Measurements from ENCODE around the gene WNT11. TPM values are rescaled to one million over a fixed set of nuclear protein-coding genes. Genes with fewer than 3 reads are reported as not detected.

WNT11 gene
- total RNA-seq, 1 experiment from 2014 or later = 29.0 TPM

DNA sequence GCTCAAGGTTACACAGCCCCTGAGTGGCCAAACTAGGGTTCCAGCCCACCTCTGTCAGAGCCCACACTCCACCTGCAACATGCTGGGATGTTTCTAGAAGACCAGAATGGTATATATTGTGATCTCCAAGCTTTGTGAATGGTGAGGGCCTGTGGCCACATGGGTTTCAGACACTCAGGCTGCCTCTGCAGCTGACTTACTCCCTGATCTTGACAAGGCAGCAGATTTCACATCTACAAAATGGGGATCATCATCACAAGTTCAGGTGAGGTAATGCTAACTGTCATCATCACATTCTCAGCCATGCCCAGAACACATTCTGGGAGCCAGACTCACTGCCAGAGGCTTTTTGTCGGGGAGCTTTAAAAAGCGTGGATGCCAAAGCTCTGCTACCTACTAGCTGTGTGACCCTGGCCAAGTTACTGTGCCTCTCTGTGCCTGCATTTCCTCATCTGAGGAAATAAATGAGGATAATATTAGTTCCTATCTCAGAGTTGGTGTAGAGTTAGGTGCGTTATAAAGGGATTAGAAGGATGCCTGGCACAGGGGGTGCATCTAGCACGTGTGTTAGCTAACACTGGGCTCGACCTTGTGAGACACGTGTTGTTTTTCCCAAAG lies 24.9 kb upstream of the WNT11 start:
- peaks cover 15% of the 10 kb centered on the region for H3K4me1 Mint-ChIP-seq (ENCODE audit: low read depth, unreplicated experiment)
- Histone ChIP-seq H3K4me1 (peaks cover 15% of the 10 kb centered on the region), H3K4me3 (ENCODE audit: low read depth, low read length) (no peak overlapping the region), H3K27me3 (replicated peaks; ENCODE audit: control insufficient read depth, insufficient read depth, low read length) (no peaks in the 10 kb centered on the region), H3K9me3 (no peaks in the 10 kb centered on the region), H3K36me3 (ENCODE audit: control insufficient read depth, insufficient read depth, low read length) (no peaks in the 10 kb centered on the region)
- peaks cover 3% of the 10 kb centered on the region for H3K27me3 Mint-ChIP-seq (ENCODE audit: insufficient read depth, unreplicated experiment)
- H3K27ac Mint-ChIP-seq (ENCODE audit: unreplicated experiment) = no peak overlapping the region
- H3K9me3 Mint-ChIP-seq (ENCODE audit: unreplicated experiment) = no peaks in the 10 kb centered on the region
- ChIA-PET CTCF (interaction anchor here (0.6 to 1.9 kb wide), 3 partner anchors 22 to 101 kb away, joined by 3 to 9 read pairs (median 3); no protein-coding TSS in a partner anchor), POLR2A (no interaction called here)
- no peak overlapping the region for H3K4me3 Mint-ChIP-seq (ENCODE audit: unreplicated experiment)
- TF ChIP-seq CTCF (IDR thresholded peaks at IDR 0.05; ENCODE audit: insufficient read depth in 1 of 2, low read depth in 1 of 2, low read length in 1 of 2, severe bottlenecking in 1 of 2, unreplicated experiment in 1 of 2) = no peak
- intact Hi-C loops (cut with micrococcal nuclease; ENCODE audit: unreplicated experiment) = no loop called here
- DNase-seq = no peak
- BruUV-seq (replicated peaks) = no TSS peak
- H3K36me3 Mint-ChIP-seq (ENCODE audit: insufficient read depth, unreplicated experiment) = peaks cover 14% of the 10 kb centered on the region

GRCh38 chr11:76230392-76230791 lies 24.1 kb upstream of the WNT11 start:
- Mint-ChIP-seq H3K4me3 (ENCODE audit: unreplicated experiment) (no peak overlapping the region), H3K9me3 (ENCODE audit: unreplicated experiment) (no peaks in the 10 kb centered on the region), H3K27ac (ENCODE audit: unreplicated experiment) (no peak overlapping the region), H3K36me3 (ENCODE audit: insufficient read depth, unreplicated experiment) (peaks cover 5% of the 10 kb centered on the region), H3K27me3 (ENCODE audit: insufficient read depth, unreplicated experiment) (peaks cover 2% of the 10 kb centered on the region), H3K4me1 (ENCODE audit: low read depth, unreplicated experiment) (peaks cover 11% of the 10 kb centered on the region)
- no peak for DNase-seq
- Histone ChIP-seq H3K36me3 (ENCODE audit: control insufficient read depth, insufficient read depth, low read length) (no peaks in the 10 kb centered on the region), H3K4me1 (peaks cover 16% of the 10 kb centered on the region), H3K9me3 (no peaks in the 10 kb centered on the region), H3K4me3 (ENCODE audit: low read depth, low read length) (no peak overlapping the region), H3K27me3 (replicated peaks; ENCODE audit: control insufficient read depth, insufficient read depth, low read length) (no peaks in the 10 kb centered on the region)
- TF ChIP-seq CTCF (IDR thresholded peaks at IDR 0.05; ENCODE audit: insufficient read depth in 1 of 2, low read depth in 1 of 2, low read length in 1 of 2, severe bottlenecking in 1 of 2, unreplicated experiment in 1 of 2) = no peak
- intact Hi-C loops (cut with micrococcal nuclease; ENCODE audit: unreplicated experiment) = no loop called here
- BruUV-seq (replicated peaks) = no TSS peak
- CTCF ChIA-PET = interaction anchor here (0.7 to 1.9 kb wide), 3 partner anchors 22 to 90 kb away, joined by 3 to 9 read pairs (median 3); no protein-coding TSS in a partner anchor
- POLR2A ChIA-PET = no interaction called here

DNA sequence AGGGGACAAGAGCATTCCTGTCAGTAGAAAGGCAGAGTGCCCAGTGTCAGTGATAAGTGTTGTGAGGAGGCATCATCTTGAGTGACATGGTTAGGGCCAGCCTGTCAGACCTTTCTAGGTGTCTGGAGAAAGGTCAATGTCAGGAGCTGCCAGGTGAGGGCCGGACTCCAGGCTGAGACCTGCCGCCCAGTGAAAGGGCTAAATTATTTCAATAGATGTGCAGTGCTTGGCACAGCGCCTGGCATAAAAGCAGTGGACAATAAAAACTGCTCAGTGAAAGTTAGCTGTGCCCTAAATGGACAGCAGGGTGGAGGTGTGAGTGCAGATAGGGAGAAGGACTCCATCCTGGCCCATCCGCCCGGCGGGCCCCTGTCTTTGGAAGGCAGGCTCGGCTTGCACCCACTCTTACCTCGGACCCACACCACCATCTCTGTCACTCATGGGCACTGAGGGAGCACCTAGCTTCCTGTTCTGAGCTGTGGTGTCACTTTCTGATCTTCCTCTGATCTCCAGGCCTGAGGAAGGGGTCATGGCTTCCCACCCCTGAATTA lies 23.5 kb upstream of the WNT11 start:
- no peaks in the 10 kb centered on the region for H3K36me3 Mint-ChIP-seq (ENCODE audit: insufficient read depth, unreplicated experiment)
- no peak overlapping the region for H3K27ac Mint-ChIP-seq (ENCODE audit: unreplicated experiment)
- DNase-seq = no peak
- intact Hi-C loops (cut with micrococcal nuclease; ENCODE audit: unreplicated experiment) = no loop called here
- Histone ChIP-seq H3K27me3 (replicated peaks; ENCODE audit: control insufficient read depth, insufficient read depth, low read length) (no peaks in the 10 kb centered on the region), H3K9me3 (no peaks in the 10 kb centered on the region), H3K4me3 (ENCODE audit: low read depth, low read length) (no peak overlapping the region), H3K36me3 (ENCODE audit: control insufficient read depth, insufficient read depth, low read length) (no peaks in the 10 kb centered on the region), H3K4me1 (peaks cover 21% of the 10 kb centered on the region)
- TF ChIP-seq CTCF (IDR thresholded peaks at IDR 0.05; ENCODE audit: insufficient read depth in 1 of 2, low read depth in 1 of 2, low read length in 1 of 2, severe bottlenecking in 1 of 2, unreplicated experiment in 1 of 2) = no peak
- CTCF ChIA-PET = interaction anchor here (0.8 to 1.9 kb wide), 2 partner anchors 21 to 88 kb away, joined by 3 to 9 read pairs; no protein-coding TSS in a partner anchor
- H3K27me3 Mint-ChIP-seq (ENCODE audit: insufficient read depth, unreplicated experiment) = no peaks in the 10 kb centered on the region
- POLR2A ChIA-PET = no interaction called here
- H3K4me1 Mint-ChIP-seq (ENCODE audit: low read depth, unreplicated experiment) = peaks cover 9% of the 10 kb centered on the region
- no TSS peak for BruUV-seq (replicated peaks)
- no peaks in the 10 kb centered on the region for H3K9me3 Mint-ChIP-seq (ENCODE audit: unreplicated experiment)
- H3K4me3 Mint-ChIP-seq (ENCODE audit: unreplicated experiment) = no peak overlapping the region

All from Caco-2 (cell line).